ENCODE results near the gene COL6A3. TPM values are rescaled to one million over a fixed set of nuclear protein-coding genes. Genes with fewer than 3 reads are reported as not detected.

Gene COL6A3
- total RNA-seq, 1 experiment from 2014 or later = 0.81 TPM

DNA sequence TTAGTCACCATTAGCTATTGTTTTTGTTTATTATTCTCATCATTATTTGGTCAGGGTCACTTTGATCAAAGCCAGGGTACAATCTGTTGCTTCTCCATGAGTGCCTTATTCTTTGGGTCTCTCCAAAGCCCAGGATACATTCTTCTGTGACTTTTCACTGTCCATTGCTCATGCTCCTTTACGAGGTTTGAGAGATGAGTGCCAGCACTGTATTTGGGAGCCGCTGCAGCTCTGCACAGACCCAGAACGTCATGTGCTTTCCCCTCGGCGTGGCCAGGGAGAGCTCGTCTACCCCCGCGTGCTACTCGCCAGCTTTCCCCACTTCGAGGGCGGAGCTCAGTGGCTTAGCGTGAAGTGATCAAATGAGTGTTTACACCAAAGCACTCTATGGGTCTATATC is 123.7 kb downstream of the COL6A3 start:
- Histone ChIP-seq H4K91ac (ENCODE audit: insufficient read length, low read depth, low read length) (no peak overlapping the region), H2BK15ac (ENCODE audit: low read depth, low read length) (no peak overlapping the region), H3K18ac (ENCODE audit: insufficient read length, low read depth, low read length) (no peak overlapping the region), H3K56ac (ENCODE audit: insufficient read length, low read depth, low read length) (no peak overlapping the region), H3K23ac (ENCODE audit: insufficient read length, low read depth, low read length) (no peak overlapping the region), H3K23me2 (ENCODE audit: insufficient read length, low read depth, low read length, poor library complexity, severe bottlenecking) (no peaks in the 10 kb centered on the region), H3K79me1 (ENCODE audit: insufficient read depth, low read depth, low read length, poor library complexity, severe bottlenecking) (no peaks in the 10 kb centered on the region), H2AFZ (ENCODE audit: low read length) (no peak overlapping the region), H3K27me3 (ENCODE audit: insufficient read depth, low read length) (no peaks in the 10 kb centered on the region), H3K4ac (ENCODE audit: low read depth, low read length) (no peak overlapping the region), H4K8ac (replicated peaks; ENCODE audit: insufficient read length, low read depth, low read length) (no peak overlapping the region), H2AK5ac (ENCODE audit: insufficient read length, low read length) (no peak overlapping the region), H3K27ac (ENCODE audit: insufficient read length, low read depth, low read length) (no peak overlapping the region), H3K9me3 (ENCODE audit: control insufficient read depth, low read depth, low read length) (no peaks in the 10 kb centered on the region), H3K4me1 (ENCODE audit: insufficient read depth, low read length) (no peaks in the 10 kb centered on the region), H4K20me1 (ENCODE audit: control insufficient read depth, insufficient read depth, insufficient read length) (no peaks in the 10 kb centered on the region), H3K9ac (ENCODE audit: extremely low read depth, insufficient read length, low read length) (no peak overlapping the region), H4K5ac (ENCODE audit: insufficient read length, low read depth, low read length) (no peak overlapping the region), H3K14ac (ENCODE audit: insufficient read depth, low read length) (no peak overlapping the region; the same call in 1 of the 2 replicates), H2BK120ac (ENCODE audit: low read depth, low read length, poor library complexity, severe bottlenecking) (no peak overlapping the region), H2BK12ac (ENCODE audit: insufficient read length, low read depth, low read length) (no peak overlapping the region), H3K4me2 (ENCODE audit: insufficient read depth, insufficient read length, low read length) (no peak overlapping the region), H3T11ph (ENCODE audit: low read length) (no peak overlapping the region), H2BK20ac (ENCODE audit: low read depth, low read length, poor library complexity, severe bottlenecking) (no peak overlapping the region), H3K79me2 (ENCODE audit: insufficient read depth, low read length) (no peaks in the 10 kb centered on the region), H2BK5ac (ENCODE audit: insufficient read length, low read length) (no peak overlapping the region)
- H3K27ac Mint-ChIP-seq = no peak overlapping the region
- H3K4me3 Mint-ChIP-seq = no peak overlapping the region
- TF ChIP-seq, protein P1, sequence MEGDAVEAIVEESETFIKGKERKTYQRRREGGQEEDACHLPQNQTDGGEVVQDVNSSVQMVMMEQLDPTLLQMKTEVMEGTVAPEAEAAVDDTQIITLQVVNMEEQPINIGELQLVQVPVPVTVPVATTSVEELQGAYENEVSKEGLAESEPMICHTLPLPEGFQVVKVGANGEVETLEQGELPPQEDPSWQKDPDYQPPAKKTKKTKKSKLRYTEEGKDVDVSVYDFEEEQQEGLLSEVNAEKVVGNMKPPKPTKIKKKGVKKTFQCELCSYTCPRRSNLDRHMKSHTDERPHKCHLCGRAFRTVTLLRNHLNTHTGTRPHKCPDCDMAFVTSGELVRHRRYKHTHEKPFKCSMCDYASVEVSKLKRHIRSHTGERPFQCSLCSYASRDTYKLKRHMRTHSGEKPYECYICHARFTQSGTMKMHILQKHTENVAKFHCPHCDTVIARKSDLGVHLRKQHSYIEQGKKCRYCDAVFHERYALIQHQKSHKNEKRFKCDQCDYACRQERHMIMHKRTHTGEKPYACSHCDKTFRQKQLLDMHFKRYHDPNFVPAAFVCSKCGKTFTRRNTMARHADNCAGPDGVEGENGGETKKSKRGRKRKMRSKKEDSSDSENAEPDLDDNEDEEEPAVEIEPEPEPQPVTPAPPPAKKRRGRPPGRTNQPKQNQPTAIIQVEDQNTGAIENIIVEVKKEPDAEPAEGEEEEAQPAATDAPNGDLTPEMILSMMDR (conservative IDR thresholded peaks at IDR 0.05) = no peak
- H3K4me1 Mint-ChIP-seq = peaks cover 2 to 6% of the 10 kb centered on the region in 2 experiments; a peak in 1 of 4 replicates
- WGBS (ENCODE audit: extremely low coverage, insufficient read length, low lambda C conversion rate) = no CpG with 5 or more reads among the region's 12 CpGs
- DNase-seq = no peak
- no peaks in the 10 kb centered on the region for H3K27me3 Mint-ChIP-seq (ENCODE audit: low read depth)
- H3K9me3 Mint-ChIP-seq = peaks cover 0 to 2% of the 10 kb centered on the region in 2 experiments; a peak in 3 of 5 replicates
- no peaks in the 10 kb centered on the region for H3K36me3 Mint-ChIP-seq (ENCODE audit: insufficient read depth in 1 of 3, low read depth in 3 of 3)

All from H9 (cell line).